ENCODE data around the gene SNTA1. TPM values are rescaled to one million over a fixed set of nuclear protein-coding genes. Genes with fewer than 3 reads are reported as not detected.

Gene SNTA1
- total and polyA plus RNA-seq, 2 of the 8 experiments (the other 6 are each of a cell fraction or from before 2014, with no cell fraction given), result 4.5 to 8.0 TPM

GRCh38 chr20:33459599-33459998 is 16.0 kb upstream of the SNTA1 start (continued):
- TF ChIP-seq CHD7 (IDR thresholded peaks at IDR 0.05; ENCODE audit: insufficient replicate concordance, low read length), result no peak
- TF ChIP-seq ASH2L (IDR thresholded peaks at IDR 0.05; ENCODE audit: low read length), result no peak
- TF ChIP-seq, protein P1, sequence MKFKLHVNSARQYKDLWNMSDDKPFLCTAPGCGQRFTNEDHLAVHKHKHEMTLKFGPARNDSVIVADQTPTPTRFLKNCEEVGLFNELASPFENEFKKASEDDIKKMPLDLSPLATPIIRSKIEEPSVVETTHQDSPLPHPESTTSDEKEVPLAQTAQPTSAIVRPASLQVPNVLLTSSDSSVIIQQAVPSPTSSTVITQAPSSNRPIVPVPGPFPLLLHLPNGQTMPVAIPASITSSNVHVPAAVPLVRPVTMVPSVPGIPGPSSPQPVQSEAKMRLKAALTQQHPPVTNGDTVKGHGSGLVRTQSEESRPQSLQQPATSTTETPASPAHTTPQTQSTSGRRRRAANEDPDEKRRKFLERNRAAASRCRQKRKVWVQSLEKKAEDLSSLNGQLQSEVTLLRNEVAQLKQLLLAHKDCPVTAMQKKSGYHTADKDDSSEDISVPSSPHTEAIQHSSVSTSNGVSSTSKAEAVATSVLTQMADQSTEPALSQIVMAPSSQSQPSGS (IDR thresholded peaks at IDR 0.05; ENCODE audit: low read length), result no peak
- TF ChIP-seq SIRT6 (IDR thresholded peaks at IDR 0.05; ENCODE audit: low read length), result no peak
- TF ChIP-seq EGR1 (IDR thresholded peaks at IDR 0.05; ENCODE audit: borderline replicate concordance, low read depth, low read length), result no peak
- no peak for TF ChIP-seq TCF12 (IDR thresholded peaks at IDR 0.05; ENCODE audit: low read depth, low read length)
- no peak for TF ChIP-seq NANOG (IDR thresholded peaks at IDR 0.05; ENCODE audit: insufficient read depth, low read depth, low read length, poor library complexity, severe bottlenecking)
- no peak for TF ChIP-seq SIX5 (IDR thresholded peaks at IDR 0.05; ENCODE audit: low read depth, low read length)
- TF ChIP-seq SIN3A (conservative IDR thresholded peaks at IDR 0.05 in 1 of 2, IDR thresholded peaks at IDR 0.05 in 1 of 2; ENCODE audit: low read depth in 1 of 2, low read length in 2 of 2), result no peak

Measured in H1 (cell line).